Measurements from ENCODE around the gene NR2F1-AS1.

- TF ChIP-seq CTCF (conservative IDR thresholded peaks at IDR 0.05; ENCODE audit: low read depth, low read length) (no peak), EZH2phosphoT487 (IDR thresholded peaks at IDR 0.05; ENCODE audit: borderline replicate concordance, low read length) (no peak), EZH2 (IDR thresholded peaks at IDR 0.05; ENCODE audit: low read length, unreplicated experiment) (no peak)
Observed at GRCh38 chr5:93626801-93627200, 45.8 kb upstream of the NR2F1-AS1 start.

Data from PC-3 (cell line).